A673 (cell line): ENCODE measurements around the gene DCLRE1C. TPM values are rescaled to one million over a fixed set of nuclear protein-coding genes. Genes with fewer than 3 reads are reported as not detected.
"Not testable (repeated sequence)": the region's sequence is repeated elsewhere in the genome, so short reads cannot be mapped to it uniquely, and the experiment has no call there.

Experiments
- BruUV-seq: library from RNA; stranded (reverse); fragments of 400-500 nt; replicated peaks from 2 replicates; lab custom pipeline; 2021; lab: Mats Ljungman, UMichigan
- CTCF ChIA-PET: fragments of 300-600 bp; sonication (Branson Sonifier 250); formaldehyde crosslinking; loops from one replicate; lab custom pipeline; 2022; ENCODE audit warnings: antibody characterized with exemption; lab: Charles Lee
- POLR2A ChIA-PET: fragments of 300-600 bp; sonication (Branson Sonifier 250); formaldehyde crosslinking; loops from one replicate; lab custom pipeline; 2022; ENCODE audit warnings: antibody characterized with exemption; ENCODE audit not compliant: low non-redundant PET; lab: Charles Lee
- DNase-seq: peaks from one replicate; pipeline ENCODE4 v3.0.0-alpha.2; 2015; ENCODE audit warnings: low spot score
- H3K27ac ChIP-seq: fragments of 200-600 bp; sonication (generic); 2 replicates; pipeline ENCODE4 v1.5.1; 2016; ENCODE audit warnings: mixed run types, low read depth, mild to moderate bottlenecking, mixed read lengths, antibody characterized with exemption, low read length; ENCODE audit not compliant: poor library complexity, severe bottlenecking
- H3K27me3 ChIP-seq: fragments of 200-600 bp; sonication (generic); replicated peaks from 2 replicates; pipeline ENCODE4 v1.6.1; 2017; ENCODE audit warnings: mixed run types, low read depth, mild to moderate bottlenecking, mixed read lengths, antibody characterized with exemption, low read length; ENCODE audit not compliant: insufficient read depth, poor library complexity
- H3K36me3 ChIP-seq: fragments of 200-600 bp; sonication (generic); 2 replicates; pipeline ENCODE4 v1.6.1; 2016; ENCODE audit warnings: mixed run types, mild to moderate bottlenecking, mixed read lengths, antibody characterized with exemption, low read length; ENCODE audit not compliant: insufficient read depth, poor library complexity, severe bottlenecking
- H3K4me1 ChIP-seq: fragments of 200-600 bp; sonication (generic); 2 replicates; pipeline ENCODE4 v1.6.1; 2017; ENCODE audit warnings: mixed run types, mild to moderate bottlenecking, mixed read lengths, antibody characterized with exemption, low read length; ENCODE audit not compliant: insufficient read depth, poor library complexity, severe bottlenecking
- H3K4me3 ChIP-seq: fragments of 200-600 bp; sonication (generic); 2 replicates; pipeline ENCODE4 v1.5.1; 2016; ENCODE audit warnings: low read depth, mixed run types, mild to moderate bottlenecking, mixed read lengths, low read length; ENCODE audit not compliant: poor library complexity, severe bottlenecking
- H3K9me3 ChIP-seq: fragments of 200-600 bp; sonication (generic); 2 replicates; pipeline ENCODE4 v1.6.1; 2016; ENCODE audit warnings: mixed run types, low read depth, mild to moderate bottlenecking, mixed read lengths, antibody characterized with exemption, low read length; ENCODE audit not compliant: poor library complexity, severe bottlenecking
- EZH2 ChIP-seq: fragments of 200-600 bp; sonication (generic); IDR thresholded peaks from 2 replicates; pipeline ENCODE4 v1.6.1; 2017; ENCODE audit warnings: borderline replicate concordance, low read depth, mild to moderate bottlenecking, mixed read lengths, antibody characterized with exemption, low read length; ENCODE audit not compliant: poor library complexity, severe bottlenecking
- intact Hi-C: fragments of 100-400 bp; cut with micrococcal nuclease; formaldehyde crosslinking; loops from one replicate; pipeline ENCODE4 v1.10.0; 2022; ENCODE audit not compliant: unreplicated experiment
- total RNA-seq: library from RNA; stranded (reverse); gene quantifications from 2 replicates; pipeline ENCODE4 v1.2.3, GENCODE V29; 2021
- TF ChIP-seq, protein P1 (sequence below): fragments of 300-800, 200-600 bp; sonication (generic); conservative IDR thresholded peaks from 2 replicates; pipeline ENCODE4 v1.5.1; 2017; ENCODE audit warnings: low read depth, mild to moderate bottlenecking, antibody characterized with exemption, low read length, moderate library complexity, mixed read lengths

The DCLRE1C gene
- total RNA-seq, 1 experiment from 2014 or later: 13.1 TPM

DNA sequence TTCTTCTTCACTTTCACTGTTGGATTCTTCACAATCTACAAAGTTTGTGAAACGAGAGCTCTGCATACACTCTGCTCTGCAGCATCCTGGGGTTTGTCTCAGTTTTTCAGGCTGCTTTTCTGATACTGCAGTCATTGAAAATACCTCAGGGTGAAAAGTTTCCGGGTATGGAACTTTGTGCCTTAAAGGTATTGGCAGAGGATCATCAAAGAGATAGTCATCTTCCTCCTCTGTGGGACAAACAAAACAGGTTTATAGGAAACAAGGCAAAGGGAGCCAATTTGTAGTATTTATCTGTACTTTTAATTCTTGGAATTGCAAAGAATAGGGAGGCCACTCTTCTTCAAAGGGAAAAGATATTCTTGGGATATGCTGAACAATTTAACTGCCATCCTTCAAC is 44.8 kb downstream of the DCLRE1C start:
- CTCF ChIA-PET: no interaction called here
- Histone ChIP-seq H3K4me1 (no peaks in the 10 kb centered on the region), H3K27me3 (no peaks in the 10 kb centered on the region), H3K9me3 (peaks cover 11% of the 10 kb centered on the region), H3K36me3 (peaks cover 89% of the 10 kb centered on the region), H3K27ac (no peak overlapping the region), H3K4me3 (no peak overlapping the region)
- TF ChIP-seq, protein P1, sequence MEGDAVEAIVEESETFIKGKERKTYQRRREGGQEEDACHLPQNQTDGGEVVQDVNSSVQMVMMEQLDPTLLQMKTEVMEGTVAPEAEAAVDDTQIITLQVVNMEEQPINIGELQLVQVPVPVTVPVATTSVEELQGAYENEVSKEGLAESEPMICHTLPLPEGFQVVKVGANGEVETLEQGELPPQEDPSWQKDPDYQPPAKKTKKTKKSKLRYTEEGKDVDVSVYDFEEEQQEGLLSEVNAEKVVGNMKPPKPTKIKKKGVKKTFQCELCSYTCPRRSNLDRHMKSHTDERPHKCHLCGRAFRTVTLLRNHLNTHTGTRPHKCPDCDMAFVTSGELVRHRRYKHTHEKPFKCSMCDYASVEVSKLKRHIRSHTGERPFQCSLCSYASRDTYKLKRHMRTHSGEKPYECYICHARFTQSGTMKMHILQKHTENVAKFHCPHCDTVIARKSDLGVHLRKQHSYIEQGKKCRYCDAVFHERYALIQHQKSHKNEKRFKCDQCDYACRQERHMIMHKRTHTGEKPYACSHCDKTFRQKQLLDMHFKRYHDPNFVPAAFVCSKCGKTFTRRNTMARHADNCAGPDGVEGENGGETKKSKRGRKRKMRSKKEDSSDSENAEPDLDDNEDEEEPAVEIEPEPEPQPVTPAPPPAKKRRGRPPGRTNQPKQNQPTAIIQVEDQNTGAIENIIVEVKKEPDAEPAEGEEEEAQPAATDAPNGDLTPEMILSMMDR: no peak
- TF ChIP-seq EZH2: no peak
- DNase-seq: no peak
- POLR2A ChIA-PET: no interaction called here
- intact Hi-C loops: no loop called here
- BruUV-seq: no TSS peak

DNA sequence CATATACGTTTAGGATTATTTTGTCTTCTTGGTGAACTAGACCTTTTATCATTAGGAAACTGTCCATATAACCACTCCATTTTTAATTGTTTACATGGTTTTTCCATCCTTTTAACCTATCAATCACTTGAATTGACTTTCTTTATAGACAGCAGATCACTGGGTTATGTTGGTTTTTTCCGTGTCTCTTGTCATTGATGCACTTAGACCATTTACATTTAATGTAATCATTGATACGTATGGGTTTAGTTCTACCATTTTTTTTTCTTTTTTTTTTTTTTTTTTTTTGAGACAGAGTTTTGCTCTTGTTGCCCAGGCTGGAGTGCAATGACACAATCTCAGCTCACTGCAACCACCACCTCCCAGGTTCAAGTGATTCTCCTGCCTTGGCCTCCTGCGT is 46.3 kb downstream of the DCLRE1C start:
- H3K27ac ChIP-seq, intact Hi-C loops, H3K4me1 ChIP-seq, BruUV-seq, DNase-seq, CTCF ChIA-PET, H3K27me3 ChIP-seq, H3K4me3 ChIP-seq: not testable (repeated sequence)
- POLR2A ChIA-PET: interaction anchor here (0.7 kb wide), 1 partner anchor 877 kb away, joined by 26 read pairs; no protein-coding TSS in a partner anchor
- H3K36me3 ChIP-seq: peaks cover 87% of the 10 kb centered on the region
- H3K9me3 ChIP-seq: peaks cover 10% of the 10 kb centered on the region

DNA sequence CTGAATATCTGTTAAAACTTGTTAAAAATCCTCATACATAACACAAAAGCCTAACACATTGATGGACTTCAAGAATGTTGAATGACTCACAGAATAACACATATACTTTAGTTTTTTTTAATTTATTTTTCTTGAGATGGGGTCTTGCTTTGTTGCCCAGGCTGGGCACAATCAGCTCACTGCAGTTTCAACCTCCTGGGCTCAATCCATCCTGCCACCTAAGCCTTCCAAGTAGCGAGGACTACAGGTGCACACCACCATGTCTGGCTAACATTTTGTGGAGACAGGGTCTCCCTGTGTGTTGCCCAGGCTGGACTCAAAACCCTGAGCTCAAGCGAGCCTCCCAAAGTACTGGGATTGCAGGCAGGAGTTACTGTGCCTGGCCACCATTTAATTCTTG is 47.1 kb downstream of the DCLRE1C start:
- TF ChIP-seq, protein P1: no peak
- no peak for TF ChIP-seq EZH2
- Histone ChIP-seq H3K4me1 (no peaks in the 10 kb centered on the region), H3K27me3 (no peaks in the 10 kb centered on the region), H3K27ac (no peak overlapping the region), H3K9me3 (peaks cover 10% of the 10 kb centered on the region), H3K4me3 (no peak overlapping the region), H3K36me3 (peaks cover 85% of the 10 kb centered on the region)
- CTCF ChIA-PET: interaction anchor here (0.6 kb wide), 1 partner anchor 30 kb away, joined by 3 read pairs; no protein-coding TSS in a partner anchor
- POLR2A ChIA-PET: no interaction called here
- DNase-seq: no peak
- no TSS peak for BruUV-seq
- intact Hi-C loops: no loop called here

DNA sequence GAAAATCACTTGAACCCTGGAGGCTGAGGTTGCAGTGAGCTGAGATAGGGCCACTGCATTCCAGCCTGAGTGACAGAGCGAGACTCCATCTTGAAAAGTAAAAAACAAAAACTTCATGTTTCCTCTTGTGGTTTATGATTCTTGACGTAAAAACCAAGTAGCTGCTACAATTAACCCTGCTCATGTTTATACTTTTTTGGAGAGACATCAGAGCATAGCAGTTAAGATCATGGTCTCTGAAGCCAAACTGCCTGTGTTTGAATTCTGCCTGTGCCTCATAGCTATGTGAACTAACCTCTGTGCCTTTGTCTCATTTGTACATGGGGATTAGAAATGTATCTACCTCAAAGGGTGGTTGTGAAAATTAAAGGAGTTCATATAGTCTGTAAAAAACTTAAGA is 48.0 kb downstream of the DCLRE1C start:
- H3K9me3 ChIP-seq: peaks cover 10% of the 10 kb centered on the region
- H3K27me3 ChIP-seq: no peaks in the 10 kb centered on the region
- DNase-seq: no peak
- H3K4me1 ChIP-seq: no peaks in the 10 kb centered on the region
- TF ChIP-seq EZH2: no peak
- TF ChIP-seq, protein P1: no peak
- ChIA-PET POLR2A (no interaction called here), CTCF (no interaction called here)
- no peak overlapping the region for H3K4me3 ChIP-seq
- no TSS peak for BruUV-seq
- peaks cover 84% of the 10 kb centered on the region for H3K36me3 ChIP-seq
- H3K27ac ChIP-seq: no peak overlapping the region
- intact Hi-C loops: no loop called here
